Liver (tissue), 3 donors: ENCODE data around the gene CRACR2A.

Experiments
- GABPA ChIP-seq, 2 donors: IDR thresholded peaks in 1 of 2; conservative IDR thresholded peaks in 1 of 2; 2 replicates each; pipeline ENCODE4 v1.6.1; 2016; ENCODE audit warnings: antibody characterized with exemption in 2 of 2, mild to moderate bottlenecking in 1 of 2, moderate library complexity in 1 of 2
- TF ChIP-seq, protein P1 (sequence below): fragments of 150-350 bp; IDR thresholded peaks from 2 replicates; pipeline ENCODE4 v1.5.1; 2017; ENCODE audit warnings: improper control_type of control experiment, low read depth, low read length; ENCODE audit not compliant: missing input control
- donor health status: healthy.
- donor health status: healthy.

DNA sequence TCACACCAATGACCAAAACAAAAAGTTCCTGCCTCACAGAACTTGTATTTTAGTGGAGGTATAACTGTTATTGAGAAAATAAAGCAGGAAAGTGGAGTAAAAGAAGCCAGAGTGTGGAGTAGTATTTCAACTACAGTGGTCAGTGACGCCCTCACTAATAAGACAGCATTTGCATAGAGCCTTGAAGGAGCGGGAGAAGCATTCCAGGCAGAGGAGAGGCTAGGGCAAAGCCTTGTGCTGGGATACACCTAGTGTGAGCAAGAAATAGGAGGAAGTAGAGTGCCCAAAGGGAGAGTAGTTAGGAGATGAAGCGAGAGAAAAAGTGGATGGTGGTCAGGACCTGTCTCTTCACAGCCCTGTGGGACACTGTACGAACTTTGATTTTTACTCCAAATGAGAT is 107.8 kb downstream of the CRACR2A start:
- TF ChIP-seq, protein P1, sequence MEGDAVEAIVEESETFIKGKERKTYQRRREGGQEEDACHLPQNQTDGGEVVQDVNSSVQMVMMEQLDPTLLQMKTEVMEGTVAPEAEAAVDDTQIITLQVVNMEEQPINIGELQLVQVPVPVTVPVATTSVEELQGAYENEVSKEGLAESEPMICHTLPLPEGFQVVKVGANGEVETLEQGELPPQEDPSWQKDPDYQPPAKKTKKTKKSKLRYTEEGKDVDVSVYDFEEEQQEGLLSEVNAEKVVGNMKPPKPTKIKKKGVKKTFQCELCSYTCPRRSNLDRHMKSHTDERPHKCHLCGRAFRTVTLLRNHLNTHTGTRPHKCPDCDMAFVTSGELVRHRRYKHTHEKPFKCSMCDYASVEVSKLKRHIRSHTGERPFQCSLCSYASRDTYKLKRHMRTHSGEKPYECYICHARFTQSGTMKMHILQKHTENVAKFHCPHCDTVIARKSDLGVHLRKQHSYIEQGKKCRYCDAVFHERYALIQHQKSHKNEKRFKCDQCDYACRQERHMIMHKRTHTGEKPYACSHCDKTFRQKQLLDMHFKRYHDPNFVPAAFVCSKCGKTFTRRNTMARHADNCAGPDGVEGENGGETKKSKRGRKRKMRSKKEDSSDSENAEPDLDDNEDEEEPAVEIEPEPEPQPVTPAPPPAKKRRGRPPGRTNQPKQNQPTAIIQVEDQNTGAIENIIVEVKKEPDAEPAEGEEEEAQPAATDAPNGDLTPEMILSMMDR, result no peak
- no peak for TF ChIP-seq GABPA (IDR thresholded peaks at IDR 0.05 in 1 of 2, conservative IDR thresholded peaks at IDR 0.05 in 1 of 2)
